Amniotic stem cell (primary cell): ENCODE measurements around the gene CARMIL3.
"Not testable (repeated sequence)": the region's sequence is repeated elsewhere in the genome, so short reads cannot be mapped to it uniquely, and the experiment has no call there.

Experiments
- DNase-seq: peaks from one replicate; lab custom pipeline; 2025; lab: John Stamatoyannopoulos, UW

Gene CARMIL3

GRCh38 chr14:24051789-24052655 lies at the start of gene CARMIL3:
TSS of gene CARMIL3 (plus strand) at chr14:24052009. CDS start at chr14:24052154, 145 bp downstream.
- DNase-seq = peak; percentile 11

- DNase-seq = not testable (repeated sequence)
Observed at GRCh38 chr14:24006471-24006816, 45.4 kb upstream of the CARMIL3 start.

- not testable (repeated sequence) for DNase-seq
Observed at GRCh38 chr14:24006817-24007652, 44.8 kb upstream of the CARMIL3 start.

- no peak for DNase-seq
Observed at GRCh38 chr14:24011051-24011450, 40.8 kb upstream of the CARMIL3 start.

GRCh38 chr14:24012726-24013273 lies 39.0 kb upstream of the CARMIL3 start:
- not testable (repeated sequence) for DNase-seq

- DNase-seq = peak; percentile 36
Observed at GRCh38 chr14:24013654-24014514, 37.9 kb upstream of the CARMIL3 start.

- not testable (repeated sequence) for DNase-seq
Observed at GRCh38 chr14:24015745-24016144, 36.1 kb upstream of the CARMIL3 start.

GRCh38 chr14:24018978-24019377 lies 32.8 kb upstream of the CARMIL3 start:
- not testable (repeated sequence) for DNase-seq

- not testable (repeated sequence) for DNase-seq
Observed at GRCh38 chr14:24019944-24020343, 31.9 kb upstream of the CARMIL3 start.

GRCh38 chr14:24020520-24020919 lies 31.3 kb upstream of the CARMIL3 start:
- DNase-seq = not testable (repeated sequence)

- not testable (repeated sequence) for DNase-seq
Observed at GRCh38 chr14:24024939-24025418, 26.8 kb upstream of the CARMIL3 start.

GRCh38 chr14:24029687-24030086 lies 22.1 kb upstream of the CARMIL3 start:
- not testable (repeated sequence) for DNase-seq

GRCh38 chr14:24031331-24031730 lies 20.5 kb upstream of the CARMIL3 start:
- not testable (repeated sequence) for DNase-seq

- no peak for DNase-seq
Observed at GRCh38 chr14:24032727-24033418, 18.9 kb upstream of the CARMIL3 start.

- not testable (repeated sequence) for DNase-seq
Observed at GRCh38 chr14:24035769-24036168, 16.0 kb upstream of the CARMIL3 start.

GRCh38 chr14:24036169-24036962 lies 15.4 kb upstream of the CARMIL3 start:
- peak; percentile 39 for DNase-seq

GRCh38 chr14:24036963-24037657 lies 14.7 kb upstream of the CARMIL3 start:
- not testable (repeated sequence) for DNase-seq

- no peak for DNase-seq
Observed at GRCh38 chr14:24037658-24038037, 14.2 kb upstream of the CARMIL3 start.

- no peak for DNase-seq
Observed at GRCh38 chr14:24038686-24039085, 13.1 kb upstream of the CARMIL3 start.
